HG03521 (cell line): ENCODE results near the gene DCLK1.

Experiments used
- ATAC-seq: cut with Tn5 transposase; IDR thresholded peaks from one replicate; pipeline ENCODE4 v1.9.1; 2021; ENCODE audit warnings: mild to moderate bottlenecking, moderate library complexity; ENCODE audit not compliant: unreplicated experiment

Gene DCLK1

GRCh38 chr13:36131222-36131930, at the start of gene DCLK1:
Gene DCLK1 (minus strand): TSS chr13:36131382.
- no peak for ATAC-seq

GRCh38 chr13:36175621-36176020, 44.4 kb upstream of the DCLK1 start:
- no peak for ATAC-seq

GRCh38 chr13:36174923-36175322, 43.7 kb upstream of the DCLK1 start:
- ATAC-seq, result no peak

- no peak for ATAC-seq
These were observed 42.6 kb upstream of the DCLK1 start for GRCh38 chr13:36173571-36174322.

GRCh38 chr13:36166046-36166445, 34.9 kb upstream of the DCLK1 start:
- ATAC-seq, result no peak

GRCh38 chr13:36163809-36164308, 32.7 kb upstream of the DCLK1 start:
- ATAC-seq, result no peak

GRCh38 chr13:36163286-36163685, 32.1 kb upstream of the DCLK1 start:
- no peak for ATAC-seq

GRCh38 chr13:36160297-36160696, 29.1 kb upstream of the DCLK1 start:
- ATAC-seq, result no peak

- ATAC-seq, result no peak
These were observed 27.4 kb upstream of the DCLK1 start for GRCh38 chr13:36158611-36159010.

GRCh38 chr13:36157480-36157879, 26.3 kb upstream of the DCLK1 start:
- no peak for ATAC-seq

GRCh38 chr13:36154567-36155291, 23.5 kb upstream of the DCLK1 start:
- no peak for ATAC-seq

GRCh38 chr13:36151591-36151990, 20.4 kb upstream of the DCLK1 start:
- no peak for ATAC-seq

GRCh38 chr13:36148446-36148845, 17.3 kb upstream of the DCLK1 start:
- ATAC-seq, result no peak

GRCh38 chr13:36147330-36147729, 16.1 kb upstream of the DCLK1 start:
- ATAC-seq, result no peak

GRCh38 chr13:36146511-36147269, 15.5 kb upstream of the DCLK1 start:
- no peak for ATAC-seq

- ATAC-seq, result no peak
These were observed 12.6 kb upstream of the DCLK1 start for GRCh38 chr13:36143738-36144137.

- ATAC-seq, result no peak
These were observed 11.6 kb upstream of the DCLK1 start for GRCh38 chr13:36142735-36143134.

- ATAC-seq, result no peak
These were observed 4.7 kb upstream of the DCLK1 start for GRCh38 chr13:36135876-36136275.

- no peak for ATAC-seq
These were observed 3.5 kb upstream of the DCLK1 start for GRCh38 chr13:36134632-36135031.

GRCh38 chr13:36133950-36134626, 2.9 kb upstream of the DCLK1 start:
- no peak for ATAC-seq
